RWPE2 (cell line): ENCODE results near the gene CRACDL.

ENCODE experiments used
- ATAC-seq: fragments of 200-7000 bp; cut with Tn5 transposase; 3 replicates; pipeline ENCODE4 v1.9.1; 2021; ENCODE audit warnings: low read depth
- DNase-seq: peaks from one replicate; pipeline ENCODE4 v3.0.0-alpha.2; 2020; ENCODE audit warnings: low spot score
- H3K27ac ChIP-seq: fragments of 450-650 bp; 2 replicates; pipeline ENCODE4 v1.5.1; 2017; ENCODE audit warnings: mild to moderate bottlenecking; ENCODE audit not compliant: poor library complexity, severe bottlenecking
- H3K27me3 ChIP-seq: fragments of 250-450 bp; sonication (Bioruptor Pico); 2 replicates; pipeline ENCODE4 v1.5.1; 2021; ENCODE audit warnings: mild to moderate bottlenecking, moderate library complexity; ENCODE audit not compliant: insufficient read depth, poor library complexity, severe bottlenecking
- H3K36me3 ChIP-seq: fragments of 250-450 bp; sonication (Bioruptor Pico); 2 replicates; pipeline ENCODE4 v1.5.1; 2020; ENCODE audit warnings: low read depth, mild to moderate bottlenecking, moderate library complexity
- H3K4me1 ChIP-seq: fragments of 250-450 bp; sonication (Bioruptor Pico); 2 replicates; pipeline ENCODE4 v1.5.1; 2021; ENCODE audit warnings: mild to moderate bottlenecking, moderate library complexity; ENCODE audit not compliant: insufficient read depth, poor library complexity, severe bottlenecking
- H3K4me3 ChIP-seq: fragments of 250-450 bp; sonication (Bioruptor Pico); 2 replicates; pipeline ENCODE4 v1.5.1; 2021; ENCODE audit warnings: mild to moderate bottlenecking, moderate library complexity; ENCODE audit not compliant: severe bottlenecking
- H3K9me3 ChIP-seq: fragments of 250-450 bp; sonication (Bioruptor Pico); 2 replicates; pipeline ENCODE4 v1.5.1; 2021; ENCODE audit warnings: mild to moderate bottlenecking, moderate library complexity; ENCODE audit not compliant: severe bottlenecking
- TF ChIP-seq, protein P1 (sequence below): fragments of 450-650 bp; IDR thresholded peaks from one replicate; pipeline ENCODE4 v1.5.1; 2017; ENCODE audit warnings: mild to moderate bottlenecking, moderate library complexity; ENCODE audit not compliant: poor library complexity, severe bottlenecking

CRACDL gene

GRCh38 chr2:98807221-98807620 lies 128.8 kb downstream of the CRACDL start:
- peaks cover 19% of the 10 kb centered on the region for H3K4me1 ChIP-seq
- peak overlapping the region; percentile 86 for H3K27ac ChIP-seq
- H3K4me3 ChIP-seq = no peak overlapping the region
- no peaks in the 10 kb centered on the region for H3K36me3 ChIP-seq
- TF ChIP-seq, protein P1, sequence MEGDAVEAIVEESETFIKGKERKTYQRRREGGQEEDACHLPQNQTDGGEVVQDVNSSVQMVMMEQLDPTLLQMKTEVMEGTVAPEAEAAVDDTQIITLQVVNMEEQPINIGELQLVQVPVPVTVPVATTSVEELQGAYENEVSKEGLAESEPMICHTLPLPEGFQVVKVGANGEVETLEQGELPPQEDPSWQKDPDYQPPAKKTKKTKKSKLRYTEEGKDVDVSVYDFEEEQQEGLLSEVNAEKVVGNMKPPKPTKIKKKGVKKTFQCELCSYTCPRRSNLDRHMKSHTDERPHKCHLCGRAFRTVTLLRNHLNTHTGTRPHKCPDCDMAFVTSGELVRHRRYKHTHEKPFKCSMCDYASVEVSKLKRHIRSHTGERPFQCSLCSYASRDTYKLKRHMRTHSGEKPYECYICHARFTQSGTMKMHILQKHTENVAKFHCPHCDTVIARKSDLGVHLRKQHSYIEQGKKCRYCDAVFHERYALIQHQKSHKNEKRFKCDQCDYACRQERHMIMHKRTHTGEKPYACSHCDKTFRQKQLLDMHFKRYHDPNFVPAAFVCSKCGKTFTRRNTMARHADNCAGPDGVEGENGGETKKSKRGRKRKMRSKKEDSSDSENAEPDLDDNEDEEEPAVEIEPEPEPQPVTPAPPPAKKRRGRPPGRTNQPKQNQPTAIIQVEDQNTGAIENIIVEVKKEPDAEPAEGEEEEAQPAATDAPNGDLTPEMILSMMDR = no peak
- no peaks in the 10 kb centered on the region for H3K9me3 ChIP-seq
- ATAC-seq (no peak), DNase-seq (no peak)
- H3K27me3 ChIP-seq = no peaks in the 10 kb centered on the region

DNA sequence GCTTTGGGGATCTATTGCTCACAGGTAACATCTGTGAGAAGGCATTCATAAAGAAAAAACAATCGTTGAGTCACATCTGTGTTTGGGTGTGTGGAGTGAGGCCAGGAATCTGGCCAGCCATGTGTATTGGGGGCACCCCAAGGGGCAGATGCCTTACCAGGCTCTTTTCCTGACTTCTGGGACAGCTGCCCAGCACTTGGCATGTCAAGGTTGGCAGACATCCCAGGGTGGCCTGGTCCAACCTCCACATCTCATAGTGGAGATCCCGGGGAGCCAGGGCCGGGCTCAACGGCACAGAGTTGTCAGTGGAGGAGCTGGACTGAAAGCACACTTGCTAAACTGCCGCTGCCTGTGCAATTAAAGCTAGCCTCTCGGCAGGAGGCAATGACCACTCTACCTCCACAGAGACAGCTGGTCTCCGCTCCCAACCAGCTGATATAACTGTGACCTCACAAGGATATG lies 129.8 kb downstream of the CRACDL start:
- TF ChIP-seq, protein P1 = no peak
- Histone ChIP-seq H3K4me1 (peaks cover 19% of the 10 kb centered on the region), H3K27me3 (no peaks in the 10 kb centered on the region), H3K9me3 (no peaks in the 10 kb centered on the region), H3K27ac (peak overlapping the region; percentile 86), H3K36me3 (no peaks in the 10 kb centered on the region), H3K4me3 (no peak overlapping the region)
- DNase-seq = peak; percentile 90
- ATAC-seq = peak; percentile 75

DNA sequence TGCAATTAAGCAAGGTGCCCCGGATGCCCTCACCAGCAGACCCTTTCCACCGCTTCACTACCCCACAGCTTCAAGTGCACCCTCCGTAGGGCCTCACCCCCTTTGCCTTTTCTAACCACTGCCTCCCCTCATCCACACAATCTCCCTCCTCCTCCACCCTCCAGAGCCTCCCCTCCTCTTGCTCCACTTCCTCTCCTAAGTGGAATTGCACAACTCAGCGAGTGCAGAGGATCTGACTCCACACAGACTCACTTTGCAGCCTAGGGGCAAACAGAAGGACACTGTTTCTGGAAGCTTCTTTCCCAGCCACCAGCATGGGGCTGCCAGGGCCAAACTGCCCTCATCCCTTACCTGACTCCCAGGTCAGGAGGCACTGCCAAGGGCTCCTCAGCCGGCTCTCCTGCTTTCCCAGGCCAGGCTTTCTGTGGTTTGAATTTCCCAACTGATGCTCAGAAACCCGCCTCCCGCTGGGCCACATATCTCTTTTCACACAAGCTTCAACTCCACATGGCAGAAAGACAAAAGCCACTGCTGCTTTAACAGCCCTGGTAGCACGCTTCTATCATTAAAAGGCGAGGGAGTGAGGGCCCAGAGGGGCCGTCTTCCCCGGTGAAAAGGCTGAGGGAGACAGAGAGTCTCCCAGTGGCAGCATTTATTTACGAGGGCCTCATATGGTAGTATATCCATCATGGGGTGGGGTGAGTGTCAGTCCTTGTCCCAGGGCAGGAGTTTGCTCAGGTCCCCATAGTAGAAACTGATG lies 130.4 kb downstream of the CRACDL start:
- H3K4me1 ChIP-seq = peaks cover 19% of the 10 kb centered on the region
- peak; percentile 80 for ATAC-seq
- DNase-seq = no peak
- H3K36me3 ChIP-seq = no peaks in the 10 kb centered on the region
- TF ChIP-seq, protein P1 = no peak
- peak overlapping the region; percentile 86 for H3K27ac ChIP-seq
- no peaks in the 10 kb centered on the region for H3K27me3 ChIP-seq
- no peak overlapping the region for H3K4me3 ChIP-seq
- H3K9me3 ChIP-seq = no peaks in the 10 kb centered on the region

- ATAC-seq = no peak
Measured at GRCh38 chr2:98804736-98805135, 131.3 kb downstream of the CRACDL start.

DNA sequence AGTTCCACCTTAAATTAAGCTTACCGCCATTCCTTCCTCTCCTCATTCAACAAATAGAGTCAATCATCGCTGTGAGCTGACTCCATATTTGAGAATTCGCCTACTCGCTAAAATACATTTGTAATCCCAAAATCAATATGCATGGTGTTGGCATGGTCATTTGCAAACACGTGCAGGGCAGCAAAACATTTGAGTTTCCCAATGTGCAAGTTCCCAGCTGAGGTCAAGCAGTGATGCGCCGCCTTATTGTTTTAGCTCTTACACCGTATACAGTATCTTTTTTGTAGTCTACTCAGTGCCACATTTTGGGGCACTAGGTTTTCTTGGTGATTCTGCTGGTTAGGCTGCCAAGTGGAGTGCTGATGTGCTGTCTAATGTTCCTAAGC lies 131.8 kb downstream of the CRACDL start:
- H3K4me1 ChIP-seq = peaks cover 19% of the 10 kb centered on the region
- H3K36me3 ChIP-seq = no peaks in the 10 kb centered on the region
- ATAC-seq (no peak), DNase-seq (no peak)
- H3K9me3 ChIP-seq = no peaks in the 10 kb centered on the region
- TF ChIP-seq, protein P1 = no peak
- no peak overlapping the region for H3K27ac ChIP-seq
- H3K4me3 ChIP-seq = no peak overlapping the region
- H3K27me3 ChIP-seq = no peaks in the 10 kb centered on the region

More at GRCh38 chr2:98804736-98805135, 131.3 kb downstream of the CRACDL start:
- Histone ChIP-seq H3K4me1 (peaks cover 19% of the 10 kb centered on the region), H3K4me3 (no peak overlapping the region), H3K9me3 (no peaks in the 10 kb centered on the region), H3K27ac (peak overlapping the region; percentile 86), H3K27me3 (no peaks in the 10 kb centered on the region), H3K36me3 (no peaks in the 10 kb centered on the region)
- DNase-seq = no peak
- TF ChIP-seq, protein P1 = no peak
